NB4 (cell line): Measurements from ENCODE around the gene PLA2G12B.

ENCODE experiments used
- MYC ChIP-seq: IDR thresholded peaks from 2 replicates; pipeline ENCODE4 v1.6.1; 2011; ENCODE audit warnings: low read depth, low read length
- TF ChIP-seq, protein P1 (sequence below): IDR thresholded peaks from one replicate; pipeline ENCODE4 v1.5.1; 2012; ENCODE audit warnings: low read depth, low read length

DNA sequence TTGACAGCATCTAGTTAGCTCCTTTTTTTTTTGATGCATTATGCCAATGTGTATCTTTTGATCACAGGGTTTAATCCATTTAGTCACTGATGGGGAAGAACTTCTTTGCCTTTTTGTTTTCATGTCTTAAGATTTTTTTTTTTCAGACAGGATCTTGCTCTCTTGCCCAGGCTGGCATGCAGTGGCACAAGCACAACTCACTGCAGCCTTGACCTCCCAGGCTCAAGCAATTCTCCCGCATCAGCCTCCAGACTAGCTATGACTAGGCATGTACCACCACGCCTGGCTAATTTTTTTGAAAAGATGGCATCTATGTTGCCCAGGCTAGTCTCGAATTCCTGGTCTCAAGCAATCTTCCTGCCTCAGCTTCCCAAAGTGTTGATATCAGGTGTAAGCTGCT, 46.4 kb upstream of the PLA2G12B start:
- TF ChIP-seq, protein P1, sequence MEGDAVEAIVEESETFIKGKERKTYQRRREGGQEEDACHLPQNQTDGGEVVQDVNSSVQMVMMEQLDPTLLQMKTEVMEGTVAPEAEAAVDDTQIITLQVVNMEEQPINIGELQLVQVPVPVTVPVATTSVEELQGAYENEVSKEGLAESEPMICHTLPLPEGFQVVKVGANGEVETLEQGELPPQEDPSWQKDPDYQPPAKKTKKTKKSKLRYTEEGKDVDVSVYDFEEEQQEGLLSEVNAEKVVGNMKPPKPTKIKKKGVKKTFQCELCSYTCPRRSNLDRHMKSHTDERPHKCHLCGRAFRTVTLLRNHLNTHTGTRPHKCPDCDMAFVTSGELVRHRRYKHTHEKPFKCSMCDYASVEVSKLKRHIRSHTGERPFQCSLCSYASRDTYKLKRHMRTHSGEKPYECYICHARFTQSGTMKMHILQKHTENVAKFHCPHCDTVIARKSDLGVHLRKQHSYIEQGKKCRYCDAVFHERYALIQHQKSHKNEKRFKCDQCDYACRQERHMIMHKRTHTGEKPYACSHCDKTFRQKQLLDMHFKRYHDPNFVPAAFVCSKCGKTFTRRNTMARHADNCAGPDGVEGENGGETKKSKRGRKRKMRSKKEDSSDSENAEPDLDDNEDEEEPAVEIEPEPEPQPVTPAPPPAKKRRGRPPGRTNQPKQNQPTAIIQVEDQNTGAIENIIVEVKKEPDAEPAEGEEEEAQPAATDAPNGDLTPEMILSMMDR: no peak
- no peak for TF ChIP-seq MYC
